ENCODE measurements around the gene TXNDC15. TPM values are rescaled to one million over a fixed set of nuclear protein-coding genes. Genes with fewer than 3 reads are reported as not detected.
A peak's percentile ranks its signal among the peaks of the same experiment; 100 is the strongest.
"Not testable (repeated sequence)": the region's sequence is repeated elsewhere in the genome, so short reads cannot be mapped to it uniquely, and the experiment has no call there.

TXNDC15 gene
- total RNA-seq, 1 donor from 2014 or later: 46.5 TPM

DNA sequence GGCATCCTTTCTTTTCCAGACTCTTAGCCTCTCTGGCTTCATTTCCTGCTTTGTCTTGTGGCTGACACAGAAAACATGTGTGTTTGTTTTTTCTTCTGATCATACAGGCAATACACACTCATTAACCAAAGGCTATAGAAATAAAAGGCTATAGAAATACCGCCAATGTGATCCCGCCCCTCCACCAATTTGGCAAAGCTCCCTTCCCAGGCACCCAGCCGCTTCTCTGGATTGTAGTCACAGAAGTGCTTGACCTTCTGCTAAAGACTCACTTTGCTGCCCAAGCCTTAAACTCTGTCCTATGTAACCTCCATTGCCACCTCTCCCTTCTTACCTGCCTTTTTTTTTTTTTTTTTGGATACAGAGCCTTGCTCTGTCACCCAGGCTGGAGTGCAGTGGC is 5.3 kb downstream of the TXNDC15 start:
- no peaks in the 10 kb centered on the region for H3K27me3 Mint-ChIP-seq
- DNase-seq (ENCODE audit: low spot score, unreplicated experiment): no peak
- no peak overlapping the region for H3K4me3 Mint-ChIP-seq (ENCODE audit: low read depth)
- H3K9me3 Mint-ChIP-seq (ENCODE audit: low read depth): no peaks in the 10 kb centered on the region
- peaks cover 28% of the 10 kb centered on the region for H3K4me1 Mint-ChIP-seq (ENCODE audit: low read depth)
- TF ChIP-seq, protein P1, sequence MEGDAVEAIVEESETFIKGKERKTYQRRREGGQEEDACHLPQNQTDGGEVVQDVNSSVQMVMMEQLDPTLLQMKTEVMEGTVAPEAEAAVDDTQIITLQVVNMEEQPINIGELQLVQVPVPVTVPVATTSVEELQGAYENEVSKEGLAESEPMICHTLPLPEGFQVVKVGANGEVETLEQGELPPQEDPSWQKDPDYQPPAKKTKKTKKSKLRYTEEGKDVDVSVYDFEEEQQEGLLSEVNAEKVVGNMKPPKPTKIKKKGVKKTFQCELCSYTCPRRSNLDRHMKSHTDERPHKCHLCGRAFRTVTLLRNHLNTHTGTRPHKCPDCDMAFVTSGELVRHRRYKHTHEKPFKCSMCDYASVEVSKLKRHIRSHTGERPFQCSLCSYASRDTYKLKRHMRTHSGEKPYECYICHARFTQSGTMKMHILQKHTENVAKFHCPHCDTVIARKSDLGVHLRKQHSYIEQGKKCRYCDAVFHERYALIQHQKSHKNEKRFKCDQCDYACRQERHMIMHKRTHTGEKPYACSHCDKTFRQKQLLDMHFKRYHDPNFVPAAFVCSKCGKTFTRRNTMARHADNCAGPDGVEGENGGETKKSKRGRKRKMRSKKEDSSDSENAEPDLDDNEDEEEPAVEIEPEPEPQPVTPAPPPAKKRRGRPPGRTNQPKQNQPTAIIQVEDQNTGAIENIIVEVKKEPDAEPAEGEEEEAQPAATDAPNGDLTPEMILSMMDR (IDR thresholded peaks at IDR 0.05; ENCODE audit: unreplicated experiment): no peak
- peak overlapping the region; percentile 49 for H3K27ac Mint-ChIP-seq
- peaks cover 9% of the 10 kb centered on the region for H3K36me3 Mint-ChIP-seq (ENCODE audit: insufficient read depth)

DNA sequence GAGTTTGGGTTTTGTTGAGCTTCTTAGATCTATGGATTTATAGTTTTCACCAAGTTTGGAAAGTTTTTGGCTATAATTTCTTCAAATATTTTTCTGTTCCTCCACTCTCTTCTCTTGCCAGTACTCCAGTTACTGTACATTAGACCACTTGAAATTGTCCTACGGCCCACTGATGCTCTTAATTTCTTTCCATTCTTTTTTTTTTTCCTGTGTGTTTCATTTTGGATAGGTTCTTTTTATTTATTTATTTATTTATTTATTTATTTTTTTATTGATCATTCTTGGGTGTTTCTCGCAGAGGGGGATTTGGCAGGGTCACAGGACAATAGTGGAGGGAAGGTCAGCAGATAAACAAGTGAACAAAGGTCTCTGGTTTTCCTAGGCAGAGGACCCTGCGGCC is 6.8 kb downstream of the TXNDC15 start:
- H3K27ac Mint-ChIP-seq; H3K36me3 Mint-ChIP-seq (ENCODE audit: insufficient read depth); H3K4me3 Mint-ChIP-seq (ENCODE audit: low read depth); H3K9me3 Mint-ChIP-seq (ENCODE audit: low read depth); DNase-seq (ENCODE audit: low spot score, unreplicated experiment); H3K27me3 Mint-ChIP-seq: not testable (repeated sequence)
- H3K4me1 Mint-ChIP-seq (ENCODE audit: low read depth): peaks cover 21% of the 10 kb centered on the region

DNA sequence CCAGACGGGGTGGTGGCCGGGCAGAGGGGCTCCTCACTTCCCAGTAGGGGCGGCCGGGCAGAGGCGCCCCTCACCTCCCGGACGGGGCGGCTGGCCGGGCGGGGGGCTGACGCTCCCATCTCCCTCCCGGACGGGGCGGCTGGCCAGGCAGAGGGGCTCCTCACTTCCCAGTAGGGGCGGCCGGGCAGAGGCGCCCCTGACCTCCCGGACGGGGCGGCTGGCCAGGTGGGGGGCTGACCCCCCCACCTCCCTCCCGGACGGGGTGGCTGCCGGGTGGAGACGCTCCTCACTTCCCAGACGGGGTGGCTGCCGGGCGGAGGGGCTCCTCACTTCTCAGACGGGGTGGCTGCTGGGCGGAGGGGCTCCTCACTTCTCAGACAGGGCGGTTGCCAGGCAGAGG is 7.5 kb downstream of the TXNDC15 start:
- peaks cover 16% of the 10 kb centered on the region for H3K4me1 Mint-ChIP-seq (ENCODE audit: low read depth)
- not testable (repeated sequence) for DNase-seq (ENCODE audit: low spot score, unreplicated experiment); H3K9me3 Mint-ChIP-seq (ENCODE audit: low read depth); H3K27ac Mint-ChIP-seq; H3K36me3 Mint-ChIP-seq (ENCODE audit: insufficient read depth); H3K4me3 Mint-ChIP-seq (ENCODE audit: low read depth); H3K27me3 Mint-ChIP-seq

DNA sequence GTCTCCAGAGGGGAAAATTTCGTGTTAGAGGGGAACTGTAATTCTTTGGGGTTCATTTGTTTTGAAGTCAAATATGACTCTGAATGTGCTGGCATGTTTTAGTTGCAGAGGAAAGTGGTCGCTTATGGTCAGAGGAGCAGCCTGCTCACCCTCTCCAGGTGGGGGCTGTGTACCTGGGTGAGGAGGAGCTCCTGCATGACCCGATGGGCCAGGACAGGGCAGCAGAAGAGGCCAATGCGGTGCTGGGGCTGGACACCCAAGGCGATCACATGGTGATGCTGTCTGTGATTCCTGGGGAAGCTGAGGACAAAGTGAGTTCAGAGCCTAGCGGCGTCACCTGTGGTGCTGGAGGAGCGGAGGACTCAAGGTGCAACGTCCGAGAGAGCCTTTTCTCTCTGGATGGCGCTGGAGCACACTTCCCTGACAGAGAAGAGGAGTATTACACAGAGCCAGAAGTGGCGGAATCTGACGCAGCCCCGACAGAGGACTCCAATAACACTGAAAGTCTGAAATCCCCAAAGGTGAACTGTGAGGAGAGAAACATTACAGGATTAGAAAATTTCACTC is 13.5 kb downstream of the TXNDC15 start:
- TF ChIP-seq, protein P1 (IDR thresholded peaks at IDR 0.05; ENCODE audit: unreplicated experiment): no peak
- H3K4me3 Mint-ChIP-seq (ENCODE audit: low read depth): no peak overlapping the region
- no peak overlapping the region for H3K27ac Mint-ChIP-seq
- no peaks in the 10 kb centered on the region for H3K27me3 Mint-ChIP-seq
- no peak for DNase-seq (ENCODE audit: low spot score, unreplicated experiment)
- peaks cover 4% of the 10 kb centered on the region for H3K9me3 Mint-ChIP-seq (ENCODE audit: low read depth)
- H3K36me3 Mint-ChIP-seq (ENCODE audit: insufficient read depth): peaks cover 27% of the 10 kb centered on the region
- no peaks in the 10 kb centered on the region for H3K4me1 Mint-ChIP-seq (ENCODE audit: low read depth)

DNA sequence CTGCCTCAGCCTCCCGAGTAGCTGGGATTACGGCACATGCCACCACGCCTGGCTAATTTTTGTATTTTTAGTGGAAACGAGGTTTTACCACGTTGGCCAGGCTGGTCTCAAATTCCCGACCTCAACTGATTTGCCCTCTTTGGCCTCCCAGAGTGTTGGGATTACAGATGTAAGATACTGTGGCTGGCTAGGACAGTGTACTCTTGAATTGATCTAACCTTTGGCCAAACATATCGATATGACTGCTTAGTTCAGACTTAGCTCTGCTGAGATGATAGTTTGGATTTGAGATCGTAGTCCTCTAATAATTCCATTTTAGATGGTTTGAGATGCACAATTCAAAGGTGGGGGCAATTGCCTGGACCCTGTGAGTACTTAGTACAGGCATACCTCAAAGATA is 15.2 kb downstream of the TXNDC15 start:
- H3K4me1 Mint-ChIP-seq (ENCODE audit: low read depth): no peaks in the 10 kb centered on the region
- TF ChIP-seq, protein P1 (IDR thresholded peaks at IDR 0.05; ENCODE audit: unreplicated experiment): no peak
- no peak for DNase-seq (ENCODE audit: low spot score, unreplicated experiment)
- H3K27ac Mint-ChIP-seq: no peak overlapping the region
- peaks cover 4% of the 10 kb centered on the region for H3K9me3 Mint-ChIP-seq (ENCODE audit: low read depth)
- peaks cover 29% of the 10 kb centered on the region for H3K36me3 Mint-ChIP-seq (ENCODE audit: insufficient read depth)
- no peak overlapping the region for H3K4me3 Mint-ChIP-seq (ENCODE audit: low read depth)
- H3K27me3 Mint-ChIP-seq: no peaks in the 10 kb centered on the region

DNA sequence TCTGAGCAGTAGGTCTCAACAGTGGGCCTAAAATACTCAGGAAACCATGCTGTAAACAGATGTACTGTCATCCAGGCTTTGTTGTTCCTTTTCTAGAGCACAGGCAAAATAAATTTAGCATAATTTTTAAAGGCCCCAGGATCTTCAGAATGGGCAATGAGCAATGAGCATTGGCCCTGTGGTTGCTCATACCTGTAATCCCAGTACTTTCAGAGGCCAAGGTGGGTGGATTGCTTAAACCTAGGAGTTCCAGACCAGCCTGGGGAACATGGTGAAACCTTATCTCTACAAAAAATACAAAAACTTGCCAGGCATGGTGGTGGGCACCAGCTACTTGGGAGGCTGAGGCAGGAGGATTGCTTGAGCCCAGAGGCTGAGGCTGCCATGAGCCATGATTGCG is 17.3 kb downstream of the TXNDC15 start:
- Mint-ChIP-seq H3K4me3 (ENCODE audit: low read depth) (no peak overlapping the region), H3K36me3 (ENCODE audit: insufficient read depth) (peaks cover 29% of the 10 kb centered on the region), H3K27ac (no peak overlapping the region), H3K27me3 (no peaks in the 10 kb centered on the region), H3K4me1 (ENCODE audit: low read depth) (no peaks in the 10 kb centered on the region), H3K9me3 (ENCODE audit: low read depth) (peaks cover 4% of the 10 kb centered on the region)
- TF ChIP-seq, protein P1 (IDR thresholded peaks at IDR 0.05; ENCODE audit: unreplicated experiment): no peak
- no peak for DNase-seq (ENCODE audit: low spot score, unreplicated experiment)

Measured in progenitor cell of endocrine pancreas (in vitro differentiated cells).